DND-41 (cell line): ENCODE results near the gene SHFL.

Source experiments
- ATAC-seq: fragments of 200-7000 bp; cut with Tn5 transposase; 3 replicates; pipeline ENCODE4 v1.9.1; 2021; ENCODE audit warnings: low read depth; ENCODE audit not compliant: insufficient read depth
- DNase-seq: peaks from one replicate; pipeline ENCODE4 v3.0.0-alpha.2; 2020
- H2AFZ ChIP-seq: 2 replicates; pipeline ENCODE4 v1.6.0; 2012; ENCODE audit warnings: low read depth, low read length
- H3K27ac ChIP-seq: 2 replicates; pipeline ENCODE4 v1.5.1; 2012; ENCODE audit warnings: low read length, inconsistent platforms
- H3K27me3 ChIP-seq: fragments of 200-600 bp; sonication (generic); 2 replicates; pipeline ENCODE4 v1.6.0; 2012; ENCODE audit warnings: low read length, mild to moderate bottlenecking, inconsistent platforms; ENCODE audit not compliant: insufficient read depth, poor library complexity
- H3K36me3 ChIP-seq: 2 replicates; pipeline ENCODE4 v1.5.1; 2012; ENCODE audit warnings: low read length, inconsistent platforms; ENCODE audit not compliant: insufficient read depth
- H3K4me1 ChIP-seq: 2 replicates; pipeline ENCODE4 v1.5.1; 2012; ENCODE audit warnings: mild to moderate bottlenecking, low read length; ENCODE audit not compliant: insufficient read depth
- H3K4me2 ChIP-seq: 2 replicates; pipeline ENCODE4 v1.6.0; 2012; ENCODE audit warnings: mild to moderate bottlenecking, moderate library complexity, low read length, inconsistent platforms; ENCODE audit not compliant: insufficient read depth
- H3K4me3 ChIP-seq, 2 experiments: fragments of 200-600 bp in 1 of 2; shearing (Covaris generic) in 1 of 2; 2 replicates each; pipeline ENCODE4 v1.5.1; 2012 to 2016; ENCODE audit warnings: inconsistent platforms in 2 of 2, low read length in 2 of 2, mild to moderate bottlenecking in 2 of 2, low read depth in 1 of 2, moderate library complexity in 1 of 2
- H3K79me2 ChIP-seq: 2 replicates; pipeline ENCODE4 v1.6.0; 2012; ENCODE audit warnings: low read length, inconsistent platforms; ENCODE audit not compliant: insufficient read depth
- H3K9ac ChIP-seq: 2 replicates; pipeline ENCODE4 v1.6.0; 2012; ENCODE audit warnings: low read depth, mild to moderate bottlenecking, inconsistent platforms, low read length, moderate library complexity
- H3K9me3 ChIP-seq: 2 replicates; pipeline ENCODE4 v1.5.1; 2012; ENCODE audit warnings: low read length, moderate library complexity, mild to moderate bottlenecking, inconsistent platforms; ENCODE audit not compliant: insufficient read depth, severe bottlenecking
- H4K20me1 ChIP-seq: 2 replicates; pipeline ENCODE4 v1.6.0; 2012; ENCODE audit warnings: low read length; ENCODE audit not compliant: insufficient read depth
- CTCF ChIP-seq: IDR thresholded peaks from 2 replicates; pipeline ENCODE4 v1.5.1; 2012; ENCODE audit warnings: borderline replicate concordance, low read length, moderate library complexity, mild to moderate bottlenecking; ENCODE audit not compliant: poor library complexity, severe bottlenecking; ENCODE audit errors: extremely low read depth
- EZH2 ChIP-seq: IDR thresholded peaks from 3 replicates; pipeline ENCODE4 v1.6.1; 2012; ENCODE audit warnings: borderline replicate concordance, low read depth, mild to moderate bottlenecking, moderate library complexity, low read length, inconsistent platforms; ENCODE audit not compliant: severe bottlenecking

Gene SHFL

GRCh38 chr19:10078329-10078728 lies 7.8 kb upstream of the SHFL start:
- ATAC-seq (no peak), DNase-seq (no peak)
- Histone ChIP-seq H3K27me3 (no peaks in the 10 kb centered on the region), H3K27ac (no peak overlapping the region), H3K4me3 (no peak overlapping the region), H3K4me1 (no peaks in the 10 kb centered on the region), H2AFZ (no peak overlapping the region), H3K9ac (no peak overlapping the region), H3K4me2 (no peak overlapping the region), H3K9me3 (no peaks in the 10 kb centered on the region), H4K20me1 (no peaks in the 10 kb centered on the region), H3K79me2 (no peaks in the 10 kb centered on the region), H3K36me3 (no peaks in the 10 kb centered on the region)
- TF ChIP-seq CTCF (no peak), EZH2 (no peak)

- H3K79me2 ChIP-seq = no peaks in the 10 kb centered on the region
- H3K9me3 ChIP-seq = no peaks in the 10 kb centered on the region
- H3K4me1 ChIP-seq = no peaks in the 10 kb centered on the region
- no peak for TF ChIP-seq EZH2
- no peak for TF ChIP-seq CTCF
- H3K9ac ChIP-seq = no peak overlapping the region
- DNase-seq (no peak), ATAC-seq (no peak)
- H4K20me1 ChIP-seq = no peaks in the 10 kb centered on the region
- no peaks in the 10 kb centered on the region for H3K27me3 ChIP-seq
- H2AFZ ChIP-seq = no peak overlapping the region
- H3K4me3 ChIP-seq = no peak overlapping the region
- H3K4me2 ChIP-seq = no peak overlapping the region
- no peaks in the 10 kb centered on the region for H3K36me3 ChIP-seq
- no peak overlapping the region for H3K27ac ChIP-seq
Measured at GRCh38 chr19:10079031-10079453, 7.1 kb upstream of the SHFL start.

- Histone ChIP-seq H3K27ac (no peak overlapping the region), H2AFZ (no peak overlapping the region), H3K9ac (no peak overlapping the region), H4K20me1 (no peaks in the 10 kb centered on the region), H3K4me3 (no peak overlapping the region), H3K79me2 (no peaks in the 10 kb centered on the region; the same call in 1 of the 2 replicates), H3K27me3 (no peaks in the 10 kb centered on the region), H3K4me1 (peaks cover 16% of the 10 kb centered on the region), H3K36me3 (no peaks in the 10 kb centered on the region), H3K4me2 (no peak overlapping the region), H3K9me3 (no peaks in the 10 kb centered on the region)
- no peak for TF ChIP-seq CTCF
- DNase-seq = no peak
- no peak for ATAC-seq
Measured at GRCh38 chr19:10083911-10084310, 2.2 kb upstream of the SHFL start.

GRCh38 chr19:10084803-10085202 lies 1.3 kb upstream of the SHFL start:
- H3K36me3 ChIP-seq = peaks cover 3% of the 10 kb centered on the region; the same call in 1 of the 2 replicates
- ATAC-seq = no peak

More at GRCh38 chr19:10084803-10085202, 1.3 kb upstream of the SHFL start:
- no peaks in the 10 kb centered on the region for H3K27me3 ChIP-seq
- peaks cover 16% of the 10 kb centered on the region for H3K4me1 ChIP-seq
- no peak for TF ChIP-seq EZH2
- TF ChIP-seq CTCF = no peak
- H3K4me3 ChIP-seq = no peak overlapping the region
- DNase-seq = no peak
- H3K79me2 ChIP-seq = no peaks in the 10 kb centered on the region; the same call in 1 of the 2 replicates
- peak overlapping the region; percentile 89; the same call in 1 of the 2 replicates for H2AFZ ChIP-seq
- no peak overlapping the region for H3K9ac ChIP-seq
- H3K4me2 ChIP-seq = no peak overlapping the region
- no peak overlapping the region for H3K27ac ChIP-seq
- no peaks in the 10 kb centered on the region for H4K20me1 ChIP-seq
- H3K9me3 ChIP-seq = no peaks in the 10 kb centered on the region
